ENCODE data around the gene GNG8. TPM values are rescaled to one million over a fixed set of nuclear protein-coding genes. Genes with fewer than 3 reads are reported as not detected.

GNG8 gene
- total RNA-seq = not detected

- no peak for TF ChIP-seq CTCF (IDR thresholded peaks at IDR 0.05; ENCODE audit: low read depth)
These were observed at the start of gene GNG8 for GRCh38 chr19:46635920-46636761. TSS of gene GNG8 (minus strand) at chr19:46636202. CDS start at chr19:46634682, 1,520 bp downstream.

GRCh38 chr19:46685189-46685588 is 49.2 kb upstream of the GNG8 start:
- TF ChIP-seq CTCF (IDR thresholded peaks at IDR 0.05; ENCODE audit: low read depth) = no peak

GRCh38 chr19:46678110-46678732 is 42.2 kb upstream of the GNG8 start:
- no peak for TF ChIP-seq CTCF (IDR thresholded peaks at IDR 0.05; ENCODE audit: low read depth)

- TF ChIP-seq CTCF (IDR thresholded peaks at IDR 0.05; ENCODE audit: low read depth) = no peak
These were observed 38.6 kb upstream of the GNG8 start for GRCh38 chr19:46674416-46675178.

GRCh38 chr19:46670813-46671212 is 34.8 kb upstream of the GNG8 start:
- no peak for TF ChIP-seq CTCF (IDR thresholded peaks at IDR 0.05; ENCODE audit: low read depth)

GRCh38 chr19:46668662-46669061 is 32.7 kb upstream of the GNG8 start:
- TF ChIP-seq CTCF (IDR thresholded peaks at IDR 0.05; ENCODE audit: low read depth) = no peak

GRCh38 chr19:46665072-46665471 is 29.1 kb upstream of the GNG8 start:
- no peak for TF ChIP-seq CTCF (IDR thresholded peaks at IDR 0.05; ENCODE audit: low read depth)

All from subcutaneous adipose tissue (tissue), 4 donors.